K562 (cell line): ENCODE measurements around the gene RDH5. TPM values are rescaled to one million over a fixed set of nuclear protein-coding genes. Genes with fewer than 3 reads are reported as not detected.

ENCODE experiments used
- ATAC-seq: fragments of 200-7000 bp; cut with Tn5 transposase; 3 replicates; pipeline ENCODE4 v1.9.1; 2020; ENCODE audit warnings: moderate library complexity
- BruUV-seq: library from RNA; stranded (reverse); fragments of 400-500 nt; replicated peaks from 2 replicates; lab custom pipeline; 2021; lab: Mats Ljungman, UMichigan
- CTCF ChIA-PET: fragments of 300-600 bp; formaldehyde crosslinking; extraction: SDS; loops from one replicate; lab custom pipeline; 2021; ENCODE audit warnings: low intra/inter-chr PET ratio; lab: Yijun Ruan, JAX
- POLR2A ChIA-PET: fragments of 300-600, 350-650 bp; sonication (Branson Sonifier 250); formaldehyde crosslinking; extraction: SDS; loops from one replicate; lab custom pipeline; 2021; ENCODE audit warnings: antibody characterized with exemption, inconsistent platforms; lab: Yijun Ruan, JAX
- DNase-seq, 4 experiments: peaks; one replicate each; pipeline versions ENCODE4 v3.0.0 to v3.0.0-alpha.2; 2011 to 2018; ENCODE audit warnings: low spot score in 3 of 4, mixed read lengths in 3 of 4; ENCODE audit errors: extremely low read depth in 1 of 4
- FAIRE-seq: peaks from 2 replicates; lab custom pipeline; 2011; peaks lifted over from hg19 to GRCh38; lab: Jason Lieb, UNC
- H2AFZ ChIP-seq: 2 replicates; pipeline ENCODE4 v1.6.0; 2011; ENCODE audit warnings: low read depth, low read length, control low read depth, inconsistent platforms
- H3K27ac ChIP-seq: fragments of 200-600 bp; 3 replicates; pipeline ENCODE4 v1.8.0; 2011; ENCODE audit warnings: low read depth, mild to moderate bottlenecking, control low read depth, inconsistent platforms, low read length, moderate library complexity, mixed read lengths; ENCODE audit errors: extremely low read depth
- H3K27me3 ChIP-seq, 2 experiments: fragments of 300-600 bp in 1 of 2; 2 replicates in 1 of 2; 3 replicates in 1 of 2; pipeline versions ENCODE4 v1.6.0 to v1.8.0; 2011; ENCODE audit warnings: inconsistent platforms in 2 of 2, low read length in 2 of 2, mild to moderate bottlenecking in 1 of 2, mixed read lengths in 1 of 2, moderate library complexity in 1 of 2; ENCODE audit not compliant: control insufficient read depth in 2 of 2, insufficient read depth in 2 of 2
- H3K36me3 ChIP-seq: fragments of 300-600 bp; 3 replicates; pipeline ENCODE4 v1.8.0; 2011; ENCODE audit warnings: mild to moderate bottlenecking, low read length, inconsistent platforms; ENCODE audit not compliant: control insufficient read depth, insufficient read depth
- H3K4me1 ChIP-seq, 2 experiments: fragments of 200-600 bp in 1 of 2; replicated peaks in 1 of 2; 2 replicates in 1 of 2; 3 replicates in 1 of 2; pipeline versions ENCODE4 v1.5.1 to v1.8.0; 2011; ENCODE audit warnings: inconsistent platforms in 2 of 2, low read length in 2 of 2, mild to moderate bottlenecking in 1 of 2, mixed read lengths in 1 of 2, moderate library complexity in 1 of 2; ENCODE audit not compliant: control insufficient read depth in 2 of 2, insufficient read depth in 2 of 2
- H3K4me2 ChIP-seq: 2 replicates; pipeline ENCODE4 v1.6.1; 2011; ENCODE audit warnings: low read length, control low read depth, inconsistent platforms, mixed read lengths; ENCODE audit not compliant: insufficient read depth
- H3K4me3 ChIP-seq: fragments of 200-600 bp; sonication (generic), shearing (Covaris generic); 2 replicates; pipeline ENCODE4 v1.5.1; 2016; ENCODE audit warnings: control low read depth, inconsistent platforms
- H3K79me2 ChIP-seq: fragments of 200-600 bp; 3 replicates; pipeline ENCODE4 v1.8.0; 2011; ENCODE audit warnings: low read length, inconsistent platforms; ENCODE audit not compliant: control insufficient read depth, insufficient read depth
- H3K9ac ChIP-seq, 2 experiments: 2 replicates each; pipeline versions ENCODE4 v1.6.0 to v1.6.1; 2011; ENCODE audit warnings: low read depth in 2 of 2, low read length in 2 of 2, control low read depth in 1 of 2, inconsistent platforms in 1 of 2, mild to moderate bottlenecking in 1 of 2, mixed read lengths in 1 of 2; ENCODE audit not compliant: insufficient read depth in 1 of 2
- H3K9me1 ChIP-seq: one replicate; pipeline ENCODE4 v1.6.0; 2011; ENCODE audit warnings: inconsistent platforms, mild to moderate bottlenecking, low read length, moderate library complexity; ENCODE audit not compliant: control insufficient read depth, insufficient read depth
- H3K9me3 ChIP-seq: replicated peaks from 2 replicates; pipeline ENCODE4 v1.5.1; 2011; ENCODE audit warnings: low read depth, low read length, inconsistent platforms; ENCODE audit not compliant: control insufficient read depth, insufficient read depth
- H4K20me1 ChIP-seq: replicated peaks from 2 replicates; pipeline ENCODE4 v1.6.1; 2011; ENCODE audit warnings: low read length, inconsistent platforms, mixed read lengths; ENCODE audit not compliant: control insufficient read depth, insufficient read depth
- CREBBP ChIP-seq: IDR thresholded peaks from one replicate; pipeline ENCODE4 v1.6.1; 2012; ENCODE audit warnings: low read depth, mild to moderate bottlenecking, control low read depth, inconsistent platforms, low read length
- GATAD2A ChIP-seq: fragments of 450-650 bp; IDR thresholded peaks from 2 replicates; pipeline ENCODE4 v1.6.1; 2017
- ILF3 ChIP-seq: fragments of 450-650 bp; IDR thresholded peaks from 2 replicates; pipeline ENCODE4 v1.6.1; 2018; ENCODE audit warnings: antibody characterized with exemption, mild to moderate bottlenecking, moderate library complexity, borderline replicate concordance
- MYBL2 ChIP-seq, 2 experiments: fragments of 450-650 bp in 1 of 2; sonication (generic) in 1 of 2; formaldehyde crosslinking in 1 of 2; IDR thresholded peaks; 2 replicates each; pipeline versions ENCODE4 v1.6.1 to v1.8.1; 2017 to 2022; ENCODE audit warnings: borderline replicate concordance in 1 of 2, inconsistent platforms in 1 of 2, low read depth in 1 of 2, mild to moderate bottlenecking in 1 of 2, missing genetic modification reagents in 1 of 2, moderate library complexity in 1 of 2
- NONO ChIP-seq, 2 experiments: fragments of 200-400 bp in 1 of 2; fragments of 450-650 bp in 1 of 2; formaldehyde crosslinking in 1 of 2; IDR thresholded peaks; 2 replicates each; pipeline ENCODE4 v1.6.1; 2017; ENCODE audit warnings: low read depth in 2 of 2, mild to moderate bottlenecking in 2 of 2, moderate library complexity in 2 of 2, low read length in 1 of 2
- SNRNP70 ChIP-seq: fragments of 200-400 bp; formaldehyde crosslinking; optimal IDR thresholded peaks from 2 replicates; pipeline ENCODE3; 2017; ENCODE audit warnings: low read depth, low read length
- SRSF9 ChIP-seq: fragments of 200-400 bp; formaldehyde crosslinking; IDR thresholded peaks from 2 replicates; pipeline ENCODE4 v1.6.1; 2017; ENCODE audit warnings: low read depth, low read length, borderline replicate concordance
- WGBS: fragments of 100-300 bp; shearing (Covaris generic); methylation state at CpG from one replicate; pipeline ENCODE4 v1.1.6; 2016; ENCODE audit warnings: low coverage, mixed read lengths; ENCODE audit not compliant: insufficient coverage; ENCODE audit errors: missing lambda C conversion rate; 5-methylcytosine and 5-hydroxymethylcytosine counted together
- in situ Hi-C: fragments of 300-500 bp; cut with MboI; formaldehyde crosslinking; loops from 4 replicates; pipeline ENCODE4 v1.15.0; 2018; ENCODE audit warnings: inconsistent platforms, mixed read lengths
- intact Hi-C: fragments of 100-400 bp; cut with micrococcal nuclease; formaldehyde crosslinking; loops from 2 replicates; pipeline ENCODE4 v1.14.2; 2022
- polyA plus RNA-seq, 8 experiments: library from polyadenylated mRNA; depleted of rRNA in 4 of 8; stranded (reverse) in 5 of 8; unstranded in 3 of 8; fragments of >200 nt; fragmentation: Nextera tagmentation in 2 of 8; fragmentation: Illumina TruSeq in 1 of 8; extraction: Ambion mirVana in 2 of 8; extraction: Trizol in 1 of 8; gene quantifications; 2 replicates each; pipeline versions ENCODE4 v1.2.1 to v1.2.3, GENCODE V29; 2011 to 2014; ENCODE audit warnings: inconsistent platforms in 1 of 8, missing spikeins in 1 of 8
- total RNA-seq, 7 experiments: library from RNA; depleted of rRNA in 6 of 7; stranded (reverse); fragments of >200 nt in 6 of 7; fragmentation: Illumina TruSeq in 2 of 7; extraction: Trizol in 2 of 7; gene quantifications; 2 replicates each; pipeline versions ENCODE4 v1.2.1 to v1.2.3, GENCODE V29; 2011 to 2021; ENCODE audit warnings: low replicate concordance in 1 of 7
- TF ChIP-seq, protein P1 (sequence below): fragments of 450-650 bp; formaldehyde crosslinking; IDR thresholded peaks from 2 replicates; pipeline ENCODE4 v1.4.0; 2020; ENCODE audit warnings: mild to moderate bottlenecking, moderate library complexity
- TF ChIP-seq, protein P2 (sequence below): fragments of 250-450 bp; sonication (Bioruptor Pico); IDR thresholded peaks from 2 replicates; pipeline ENCODE4 v1.8.0; 2021; ENCODE audit warnings: mild to moderate bottlenecking, moderate library complexity
- TF ChIP-seq, protein P3 (sequence below), 2 experiments: fragments of 450-650 bp; IDR thresholded peaks; 2 replicates each; pipeline ENCODE4 v1.6.1; 2016
- TF ChIP-seq, protein P4 (sequence below): sonication (generic); formaldehyde crosslinking; IDR thresholded peaks from 2 replicates; pipeline ENCODE4 v1.8.0; 2022; ENCODE audit warnings: mild to moderate bottlenecking, missing genetic modification reagents

Gene RDH5
- total and polyA plus RNA-seq, 9 of the 15 experiments (the other 6 are each of a cell fraction or from before 2014, with no cell fraction given), result 0.28 to 2.0 (median 1.1) TPM; not detected in 1

DNA sequence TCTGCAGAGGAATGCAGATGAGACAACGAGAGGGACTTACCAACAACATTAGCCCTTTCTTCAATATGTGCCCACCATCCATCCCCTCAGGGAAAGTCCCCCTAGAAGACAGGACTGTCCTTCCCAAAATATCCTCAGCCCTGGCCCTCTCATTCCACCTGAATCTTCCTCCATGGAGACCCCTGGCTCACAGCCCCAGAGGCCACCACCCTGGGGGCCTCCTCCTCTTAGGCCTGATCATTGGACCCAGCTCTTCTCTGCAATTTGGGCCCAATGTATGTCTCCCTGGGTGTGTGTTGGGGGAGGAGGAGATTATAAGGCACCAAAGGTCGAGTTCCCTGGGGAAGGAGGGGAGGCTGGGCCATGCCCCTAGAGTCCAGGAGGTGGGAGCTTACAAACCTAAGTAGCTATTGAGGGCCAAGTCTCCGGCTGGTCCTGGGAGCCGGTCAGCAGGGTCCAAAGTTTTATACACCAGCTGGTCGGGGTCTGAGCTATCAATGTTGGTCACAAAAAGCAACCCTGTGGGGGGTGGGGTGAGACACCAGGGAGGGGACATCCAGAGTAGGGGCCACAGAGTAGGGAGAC, 20.6 kb upstream of the RDH5 start:
- Histone ChIP-seq H3K9me3 (no peaks in the 10 kb centered on the region), H3K27ac (no peak overlapping the region), H3K9me1 (peaks cover 5% of the 10 kb centered on the region), H4K20me1 (no peaks in the 10 kb centered on the region), H3K4me3 (no peak overlapping the region), H3K27me3 (peaks cover 20 to 64% of the 10 kb centered on the region in 2 experiments; a peak in 4 of 5 replicates), H3K4me2 (no peak overlapping the region), H2AFZ (no peak overlapping the region), H3K4me1 (peaks cover 0 to 22% of the 10 kb centered on the region in 2 experiments; a peak in 3 of 5 replicates), H3K9ac (no peak overlapping the region), H3K79me2 (no peaks in the 10 kb centered on the region), H3K36me3 (no peaks in the 10 kb centered on the region)
- DNase-seq (no peak), FAIRE-seq (no peak), ATAC-seq (no peak)
- intact Hi-C loops (no loop called here), in situ Hi-C loops (no loop called here)
- no TSS peak for BruUV-seq
- TF ChIP-seq MYBL2 (IDR thresholded peaks at IDR 0.05; ENCODE audit: low read depth) (no peak), MYBL2 (CRISPR knock-in tag; IDR thresholded peaks at IDR 0.05; ENCODE audit: borderline replicate concordance) (no peak), GATAD2A (no peak), SNRNP70 (no peak), CREBBP (no peak), ILF3 (no peak), NONO (IDR thresholded peaks at IDR 0.05; ENCODE audit: low read depth in 2 of 2, low read length in 1 of 2) (no peak), SRSF9 (no peak)
- TF ChIP-seq, protein P1, sequence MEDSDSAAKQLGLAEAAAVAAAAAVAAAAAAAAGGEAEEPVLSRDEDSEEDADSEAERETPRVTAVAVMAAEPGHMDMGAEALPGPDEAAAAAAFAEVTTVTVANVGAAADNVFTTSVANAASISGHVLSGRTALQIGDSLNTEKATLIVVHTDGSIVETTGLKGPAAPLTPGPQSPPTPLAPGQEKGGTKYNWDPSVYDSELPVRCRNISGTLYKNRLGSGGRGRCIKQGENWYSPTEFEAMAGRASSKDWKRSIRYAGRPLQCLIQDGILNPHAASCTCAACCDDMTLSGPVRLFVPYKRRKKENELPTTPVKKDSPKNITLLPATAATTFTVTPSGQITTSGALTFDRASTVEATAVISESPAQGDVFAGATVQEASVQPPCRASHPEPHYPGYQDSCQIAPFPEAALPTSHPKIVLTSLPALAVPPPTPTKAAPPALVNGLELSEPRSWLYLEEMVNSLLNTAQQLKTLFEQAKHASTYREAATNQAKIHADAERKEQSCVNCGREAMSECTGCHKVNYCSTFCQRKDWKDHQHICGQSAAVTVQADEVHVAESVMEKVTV (CRISPR knock-in tag), result no peak
- TF ChIP-seq, protein P2, sequence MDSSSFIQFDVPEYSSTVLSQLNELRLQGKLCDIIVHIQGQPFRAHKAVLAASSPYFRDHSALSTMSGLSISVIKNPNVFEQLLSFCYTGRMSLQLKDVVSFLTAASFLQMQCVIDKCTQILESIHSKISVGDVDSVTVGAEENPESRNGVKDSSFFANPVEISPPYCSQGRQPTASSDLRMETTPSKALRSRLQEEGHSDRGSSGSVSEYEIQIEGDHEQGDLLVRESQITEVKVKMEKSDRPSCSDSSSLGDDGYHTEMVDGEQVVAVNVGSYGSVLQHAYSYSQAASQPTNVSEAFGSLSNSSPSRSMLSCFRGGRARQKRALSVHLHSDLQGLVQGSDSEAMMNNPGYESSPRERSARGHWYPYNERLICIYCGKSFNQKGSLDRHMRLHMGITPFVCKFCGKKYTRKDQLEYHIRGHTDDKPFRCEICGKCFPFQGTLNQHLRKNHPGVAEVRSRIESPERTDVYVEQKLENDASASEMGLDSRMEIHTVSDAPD (CRISPR knock-in tag), result no peak
- TF ChIP-seq, protein P3, sequence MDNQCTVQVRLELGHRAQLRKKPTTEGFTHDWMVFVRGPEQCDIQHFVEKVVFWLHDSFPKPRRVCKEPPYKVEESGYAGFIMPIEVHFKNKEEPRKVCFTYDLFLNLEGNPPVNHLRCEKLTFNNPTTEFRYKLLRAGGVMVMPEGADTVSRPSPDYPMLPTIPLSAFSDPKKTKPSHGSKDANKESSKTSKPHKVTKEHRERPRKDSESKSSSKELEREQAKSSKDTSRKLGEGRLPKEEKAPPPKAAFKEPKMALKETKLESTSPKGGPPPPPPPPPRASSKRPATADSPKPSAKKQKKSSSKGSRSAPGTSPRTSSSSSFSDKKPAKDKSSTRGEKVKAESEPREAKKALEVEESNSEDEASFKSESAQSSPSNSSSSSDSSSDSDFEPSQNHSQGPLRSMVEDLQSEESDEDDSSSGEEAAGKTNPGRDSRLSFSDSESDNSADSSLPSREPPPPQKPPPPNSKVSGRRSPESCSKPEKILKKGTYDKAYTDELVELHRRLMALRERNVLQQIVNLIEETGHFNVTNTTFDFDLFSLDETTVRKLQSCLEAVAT (IDR thresholded peaks at IDR 0.05), result no peak
- TF ChIP-seq, protein P4, sequence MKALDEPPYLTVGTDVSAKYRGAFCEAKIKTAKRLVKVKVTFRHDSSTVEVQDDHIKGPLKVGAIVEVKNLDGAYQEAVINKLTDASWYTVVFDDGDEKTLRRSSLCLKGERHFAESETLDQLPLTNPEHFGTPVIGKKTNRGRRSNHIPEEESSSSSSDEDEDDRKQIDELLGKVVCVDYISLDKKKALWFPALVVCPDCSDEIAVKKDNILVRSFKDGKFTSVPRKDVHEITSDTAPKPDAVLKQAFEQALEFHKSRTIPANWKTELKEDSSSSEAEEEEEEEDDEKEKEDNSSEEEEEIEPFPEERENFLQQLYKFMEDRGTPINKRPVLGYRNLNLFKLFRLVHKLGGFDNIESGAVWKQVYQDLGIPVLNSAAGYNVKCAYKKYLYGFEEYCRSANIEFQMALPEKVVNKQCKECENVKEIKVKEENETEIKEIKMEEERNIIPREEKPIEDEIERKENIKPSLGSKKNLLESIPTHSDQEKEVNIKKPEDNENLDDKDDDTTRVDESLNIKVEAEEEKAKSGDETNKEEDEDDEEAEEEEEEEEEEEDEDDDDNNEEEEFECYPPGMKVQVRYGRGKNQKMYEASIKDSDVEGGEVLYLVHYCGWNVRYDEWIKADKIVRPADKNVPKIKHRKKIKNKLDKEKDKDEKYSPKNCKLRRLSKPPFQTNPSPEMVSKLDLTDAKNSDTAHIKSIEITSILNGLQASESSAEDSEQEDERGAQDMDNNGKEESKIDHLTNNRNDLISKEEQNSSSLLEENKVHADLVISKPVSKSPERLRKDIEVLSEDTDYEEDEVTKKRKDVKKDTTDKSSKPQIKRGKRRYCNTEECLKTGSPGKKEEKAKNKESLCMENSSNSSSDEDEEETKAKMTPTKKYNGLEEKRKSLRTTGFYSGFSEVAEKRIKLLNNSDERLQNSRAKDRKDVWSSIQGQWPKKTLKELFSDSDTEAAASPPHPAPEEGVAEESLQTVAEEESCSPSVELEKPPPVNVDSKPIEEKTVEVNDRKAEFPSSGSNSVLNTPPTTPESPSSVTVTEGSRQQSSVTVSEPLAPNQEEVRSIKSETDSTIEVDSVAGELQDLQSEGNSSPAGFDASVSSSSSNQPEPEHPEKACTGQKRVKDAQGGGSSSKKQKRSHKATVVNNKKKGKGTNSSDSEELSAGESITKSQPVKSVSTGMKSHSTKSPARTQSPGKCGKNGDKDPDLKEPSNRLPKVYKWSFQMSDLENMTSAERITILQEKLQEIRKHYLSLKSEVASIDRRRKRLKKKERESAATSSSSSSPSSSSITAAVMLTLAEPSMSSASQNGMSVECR (CRISPR knock-in tag), result no peak
- 9% methylated on average over 5 of the region's 5 CpGs for WGBS
- CTCF ChIA-PET, result no interaction called here
- POLR2A ChIA-PET, result interaction anchor here (0.6 to 1.5 kb wide), 2 partner anchors 10 to 461 kb away, joined by 3 to 6 read pairs; no protein-coding TSS in a partner anchor
